Heart right ventricle (tissue), 16 donors: ENCODE data around the gene ANXA3. TPM values are rescaled to one million over a fixed set of nuclear protein-coding genes. Genes with fewer than 3 reads are reported as not detected.
A peak's percentile ranks its signal among the peaks of the same experiment; 100 is the strongest.

Source experiments
- ATAC-seq, 8 donors: fragments of 200-7000 bp; cut with Tn5 transposase; one replicate each; pipeline ENCODE4 v1.9.1; 2020; ENCODE audit warnings: mild to moderate bottlenecking in 8 of 8, moderate library complexity in 8 of 8, moderate number of reproducible peaks in 1 of 8
- DNase-seq, 2 donors: peaks; one replicate each; pipeline ENCODE4 v3.0.0-alpha.2; 2020
- H3K27ac ChIP-seq, 10 donors: fragments of 200-600 bp; sonication (generic) in 2 of 10; one replicate each; pipeline versions ENCODE4 v1.5.0 to v1.8.0; 2020 to 2022; ENCODE audit warnings: mild to moderate bottlenecking in 3 of 10
- H3K27me3 ChIP-seq, 7 donors: fragments of 200-600 bp; one replicate each; pipeline ENCODE4 v1.8.0; 2021 to 2022; ENCODE audit warnings: mild to moderate bottlenecking in 2 of 7
- H3K36me3 ChIP-seq, 9 donors: fragments of 200-600 bp; sonication (generic) in 1 of 9; one replicate each; pipeline versions ENCODE4 v1.5.0 to v1.8.0; 2020 to 2022; ENCODE audit warnings: mild to moderate bottlenecking in 2 of 9
- H3K4me1 ChIP-seq, 9 donors: fragments of 200-600 bp; sonication (generic) in 1 of 9; one replicate each; pipeline versions ENCODE4 v1.5.0 to v1.8.0; 2020 to 2022; ENCODE audit warnings: mild to moderate bottlenecking in 4 of 9
- H3K4me3 ChIP-seq, 10 donors: fragments of 200-600 bp; sonication (generic) in 2 of 10; one replicate each; pipeline versions ENCODE4 v1.5.0 to v1.8.0; 2020 to 2022; ENCODE audit warnings: mild to moderate bottlenecking in 7 of 10, moderate library complexity in 2 of 10
- H3K9me3 ChIP-seq, 11 donors: fragments of 200-600 bp in 10 of 11; sonication (generic) in 2 of 11; one replicate each; pipeline versions ENCODE4 v1.5.0 to v1.8.0; 2013 to 2022; ENCODE audit warnings: mild to moderate bottlenecking in 2 of 11, control low read depth in 1 of 11, moderate library complexity in 1 of 11
- WGBS, 2 donors: extraction: QIAGEN DNeasy Blood & Tissue Kit; methylation state at CpG; one replicate each; pipeline ENCODE4 v1.1.7; 2013; ENCODE audit warnings: inconsistent platforms in 1 of 2; 5-methylcytosine and 5-hydroxymethylcytosine counted together
- intact Hi-C, 10 donors: fragments of 100-400 bp; cut with DNase I; formaldehyde crosslinking; loops; one replicate each; pipeline versions ENCODE4 v1.11.1 to v1.14.2; 2022
- polyA plus RNA-seq, 2 donors: library from polyadenylated mRNA; stranded (reverse); fragments of 200-250 nt; gene quantifications; one replicate each; pipeline ENCODE4 v1.2.3, GENCODE V29; 2013
- total RNA-seq, 10 donors: library from RNA; stranded (reverse); fragmentation: NEBNext Ultra II Directional in 3 of 10; extraction: Animal tissue kit (Norgen Biotek cat#: 25700) in 3 of 10; gene quantifications; one replicate each; pipeline versions ENCODE4 v1.2.1 to v1.2.4, GENCODE V29; 2021 to 2023
- TF ChIP-seq, protein P1 (sequence below), 9 donors: fragments of 200-600 bp; sonication (generic) in 2 of 9; IDR thresholded peaks; one replicate each; pipeline versions ENCODE4 v1.5.0 to v1.8.0; 2021 to 2022; ENCODE audit warnings: antibody characterized with exemption in 9 of 9, mild to moderate bottlenecking in 5 of 9, moderate library complexity in 1 of 9
- donor health status: Arrhythmogenic right ventricular cardiomyopathy.
- donor health status: ischemic (EF 13 %, LVEDD 7.1; RV severe dilation, severe dysfunction).
- donor health status: healthy with polysubstance abuse.
- donor health status: DM: no; HTN: yes; CAD: no.
- donor health status: DM: no; HTN: no; CAD: no.
- donor health status: ischemic (EF 25% LVEDD 6.9; RV normal size, moderate dysfunction).
- donor health status: ischemic (EF 25% LVEDD 5.7; RV mildly dilated, moderate dysfunction).
- donor health status: healthy.
- donor health status: DM: yes; HTN: yes; CAD: no.
- donor health status: Ischemic cardiomyopathy.
- donor health status: ischemic (EF 35%, LVEDD 5.7; RV mildly dilated, moderate dysfunction).
- donor health status: nonischemic (EF 11% LVEDD 7.7; RV severe dilation, severe dysfunction).
- donor health status: DM: yes; HTN: yes; CAD: no.
- donor health status: PGD.
- donor health status: ischemic (EF 29% LVEDD 5.4; RV normal size, mild dysfunction).
- donor health status: nonischemic (EF 23%, LVEDD 6.1; RV moderate dilation, normal function).

ANXA3 gene
- total and polyA plus RNA-seq, 12 donors: 10.2 to 181 (median 19.3) TPM

DNA sequence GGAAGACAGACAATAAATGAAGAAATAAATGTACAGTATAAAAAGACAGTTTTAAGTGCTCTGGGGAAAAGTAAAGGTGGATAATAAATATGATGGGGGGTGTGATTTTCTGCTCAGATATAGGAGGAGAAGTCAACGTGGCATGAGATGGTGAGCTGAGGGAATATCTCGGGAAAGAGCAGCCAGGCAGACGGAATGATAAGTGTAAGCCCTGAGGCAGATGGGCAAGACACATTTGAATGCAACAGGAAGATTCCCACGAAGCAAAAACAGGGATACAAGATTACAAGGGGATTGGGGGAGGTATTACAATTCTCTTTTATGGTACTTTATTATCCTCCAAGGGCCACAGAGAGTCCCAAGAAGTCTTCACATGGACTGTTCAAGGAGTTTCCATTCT, 11.1 kb downstream of the ANXA3 start:
- Histone ChIP-seq H3K4me3 (no peak overlapping the region), H3K36me3 (peaks cover 0 to 9% (median 0%) of the 10 kb centered on the region in 9 donors), H3K4me1 (peaks cover 0 to 65% (median 18%) of the 10 kb centered on the region in 9 donors), H3K9me3 (no peaks in the 10 kb centered on the region), H3K27ac (no peak overlapping the region), H3K27me3 (no peaks in the 10 kb centered on the region)
- TF ChIP-seq, protein P1, sequence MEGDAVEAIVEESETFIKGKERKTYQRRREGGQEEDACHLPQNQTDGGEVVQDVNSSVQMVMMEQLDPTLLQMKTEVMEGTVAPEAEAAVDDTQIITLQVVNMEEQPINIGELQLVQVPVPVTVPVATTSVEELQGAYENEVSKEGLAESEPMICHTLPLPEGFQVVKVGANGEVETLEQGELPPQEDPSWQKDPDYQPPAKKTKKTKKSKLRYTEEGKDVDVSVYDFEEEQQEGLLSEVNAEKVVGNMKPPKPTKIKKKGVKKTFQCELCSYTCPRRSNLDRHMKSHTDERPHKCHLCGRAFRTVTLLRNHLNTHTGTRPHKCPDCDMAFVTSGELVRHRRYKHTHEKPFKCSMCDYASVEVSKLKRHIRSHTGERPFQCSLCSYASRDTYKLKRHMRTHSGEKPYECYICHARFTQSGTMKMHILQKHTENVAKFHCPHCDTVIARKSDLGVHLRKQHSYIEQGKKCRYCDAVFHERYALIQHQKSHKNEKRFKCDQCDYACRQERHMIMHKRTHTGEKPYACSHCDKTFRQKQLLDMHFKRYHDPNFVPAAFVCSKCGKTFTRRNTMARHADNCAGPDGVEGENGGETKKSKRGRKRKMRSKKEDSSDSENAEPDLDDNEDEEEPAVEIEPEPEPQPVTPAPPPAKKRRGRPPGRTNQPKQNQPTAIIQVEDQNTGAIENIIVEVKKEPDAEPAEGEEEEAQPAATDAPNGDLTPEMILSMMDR (IDR thresholded peaks at IDR 0.05): no peak
- DNase-seq (no peak), ATAC-seq (no peak)
- intact Hi-C loops: no loop called here
- 71 to 73% methylated on average over 4 of the region's 4 CpGs for WGBS, 2 donors

DNA sequence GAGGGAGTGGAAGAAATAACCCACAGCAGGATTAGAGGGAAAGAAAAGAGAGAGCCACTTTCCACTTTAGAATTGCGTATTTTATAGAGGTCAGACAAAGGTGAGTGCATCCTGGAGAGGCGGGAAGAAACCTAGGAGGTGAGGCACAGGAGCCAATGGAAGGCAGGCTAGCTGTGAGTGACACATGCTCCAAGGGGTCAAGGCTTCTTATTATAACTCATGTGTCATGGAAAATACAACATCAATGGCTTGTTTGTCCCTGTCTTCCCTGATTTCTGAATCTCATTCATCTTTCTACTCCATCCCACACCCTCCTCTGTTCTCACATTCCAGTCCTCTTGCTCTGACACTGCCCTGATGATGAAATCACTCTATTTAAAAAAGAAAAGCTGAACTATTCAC, 14.4 kb downstream of the ANXA3 start:
- peak in 4 of 8 donors; percentile 34 to 60 (median 49) for ATAC-seq
- H3K4me3 ChIP-seq: no peak overlapping the region
- no peak for DNase-seq
- intact Hi-C loops: no loop called here
- TF ChIP-seq, protein P1 (IDR thresholded peaks at IDR 0.05): no peak
- peaks cover 2 to 63% (median 28%) of the 10 kb centered on the region in 9 donors for H3K4me1 ChIP-seq
- H3K9me3 ChIP-seq: no peaks in the 10 kb centered on the region
- H3K27ac ChIP-seq: peak overlapping the region in 1 of 10 donors; percentile 3
- 88 to 94% methylated on average over 2 of the region's 2 CpGs for WGBS, 2 donors
- peaks cover 0 to 4% (median 0%) of the 10 kb centered on the region in 9 donors for H3K36me3 ChIP-seq
- no peaks in the 10 kb centered on the region for H3K27me3 ChIP-seq

DNA sequence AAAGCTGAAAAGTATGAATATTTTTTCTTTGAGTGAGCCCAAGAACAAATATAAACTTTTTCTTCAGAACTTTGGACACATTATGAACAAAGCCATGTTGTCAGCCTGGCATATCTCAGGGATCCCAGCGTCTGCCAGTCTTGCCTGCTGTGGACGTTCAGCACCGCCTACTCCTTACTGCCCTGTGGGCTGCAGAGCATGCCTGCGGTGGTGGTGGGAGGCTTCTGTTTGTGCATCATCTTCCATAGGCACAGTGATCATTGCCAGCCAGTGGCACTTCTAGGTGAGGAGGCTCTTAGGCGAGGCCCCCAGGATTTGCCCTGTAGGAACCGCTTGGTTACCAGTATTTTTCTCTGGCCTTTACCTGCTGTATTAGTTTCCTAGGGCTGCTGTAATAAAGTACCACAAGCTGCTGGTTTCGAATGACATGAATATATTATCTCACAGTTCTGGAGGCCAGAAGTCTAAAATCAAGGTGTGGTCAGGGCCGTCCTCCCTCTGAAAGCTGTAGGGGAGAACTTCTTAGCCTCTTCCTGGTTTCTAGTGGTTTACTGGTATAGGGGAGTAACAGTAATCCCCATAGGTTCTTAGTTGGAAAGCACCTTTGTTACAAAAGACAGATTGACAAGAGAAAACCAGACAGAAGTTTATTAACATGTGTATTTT, 15.4 kb downstream of the ANXA3 start:
- Histone ChIP-seq H3K27ac (peak overlapping the region in 1 of 10 donors; percentile 85), H3K27me3 (no peaks in the 10 kb centered on the region), H3K9me3 (no peaks in the 10 kb centered on the region), H3K36me3 (peaks cover 0 to 8% (median 0%) of the 10 kb centered on the region in 9 donors), H3K4me1 (peaks cover 2 to 53% (median 22%) of the 10 kb centered on the region in 9 donors), H3K4me3 (no peak overlapping the region)
- ATAC-seq (no peak), DNase-seq (no peak)
- TF ChIP-seq, protein P1 (IDR thresholded peaks at IDR 0.05): no peak
- 88 to 90% methylated on average over 8 of the region's 8 CpGs for WGBS, 2 donors
- intact Hi-C loops: no loop called here

DNA sequence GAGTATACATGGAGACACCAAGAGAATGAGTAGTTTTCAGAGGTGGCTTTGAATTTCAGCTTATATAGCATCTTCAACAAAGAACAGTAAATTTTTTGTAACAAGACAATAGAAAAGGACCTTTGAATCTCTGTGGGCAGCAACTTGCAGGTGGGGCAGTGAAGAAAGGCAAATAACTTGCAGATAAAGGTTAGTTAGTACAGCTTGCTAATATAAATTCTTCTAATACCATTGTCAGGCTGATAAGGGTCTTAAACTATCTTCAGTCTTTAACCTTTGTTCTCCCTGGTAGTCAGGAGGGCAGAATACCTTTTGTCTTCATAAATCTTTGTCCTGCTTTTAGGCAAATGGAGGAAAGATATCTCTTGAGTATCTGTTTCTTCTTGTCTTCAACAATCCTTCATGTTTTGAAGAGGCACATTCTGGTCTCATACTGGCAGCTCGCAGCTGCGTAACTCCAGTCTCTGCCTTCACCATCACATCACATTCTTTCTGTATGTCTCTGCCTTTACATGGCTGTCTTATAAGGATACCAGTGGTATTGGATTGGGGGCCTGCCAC, 16.0 kb downstream of the ANXA3 start:
- TF ChIP-seq, protein P1 (IDR thresholded peaks at IDR 0.05): no peak
- Histone ChIP-seq H3K27me3 (no peaks in the 10 kb centered on the region), H3K27ac (peak overlapping the region in 4 of 10 donors; percentile 42 to 85 (median 70)), H3K4me3 (no peak overlapping the region), H3K4me1 (peaks cover 2 to 53% (median 22%) of the 10 kb centered on the region in 9 donors), H3K9me3 (no peaks in the 10 kb centered on the region), H3K36me3 (peaks cover 0 to 8% (median 0%) of the 10 kb centered on the region in 9 donors)
- WGBS, 2 donors: 94 to 95% methylated on average over 2 of the region's 2 CpGs
- ATAC-seq: no peak
- DNase-seq: no peak
- intact Hi-C loops: no loop called here
